WTC11 (cell line): ENCODE data around the gene ZNRF3.

Experiments used
- HMGA2 ChIP-seq: fragments of 250-450 bp; sonication (Bioruptor Pico); IDR thresholded peaks from 2 replicates; pipeline ENCODE4 v1.4.0; 2021; ENCODE audit warnings: mild to moderate bottlenecking, moderate library complexity
- NR3C1 ChIP-seq: sonication (generic); formaldehyde crosslinking; conservative IDR thresholded peaks from 2 replicates; pipeline ENCODE4 v1.8.1; 2023; ENCODE audit warnings: low read depth, mild to moderate bottlenecking, missing genetic modification reagents
- RELA ChIP-seq: sonication (generic); formaldehyde crosslinking; IDR thresholded peaks from 2 replicates; pipeline ENCODE4 v1.8.1; 2022; ENCODE audit warnings: missing genetic modification reagents, mild to moderate bottlenecking, borderline replicate concordance
- SP1 ChIP-seq: sonication (generic); formaldehyde crosslinking; conservative IDR thresholded peaks from 2 replicates; pipeline ENCODE4 v1.8.1; 2022; ENCODE audit warnings: missing genetic modification reagents
- ZNF416 ChIP-seq: fragments of 250-450 bp; sonication (Bioruptor Pico); IDR thresholded peaks from 2 replicates; pipeline ENCODE4 v1.9.0; 2021; ENCODE audit warnings: mild to moderate bottlenecking, inconsistent platforms
- TF ChIP-seq, protein P1 (sequence below): fragments of 200-600 bp; IDR thresholded peaks from 2 replicates; pipeline ENCODE4 v1.8.0; 2022; ENCODE audit warnings: antibody characterized with exemption
- TF ChIP-seq, protein P2 (sequence below): sonication (generic); formaldehyde crosslinking; IDR thresholded peaks from 2 replicates; pipeline ENCODE4 v1.8.0; 2022; ENCODE audit warnings: mild to moderate bottlenecking, missing genetic modification reagents
- TF ChIP-seq, protein P3 (sequence below): sonication (generic); formaldehyde crosslinking; conservative IDR thresholded peaks from 2 replicates; pipeline ENCODE4 v1.8.1; 2023; ENCODE audit warnings: mild to moderate bottlenecking, low read depth, missing genetic modification reagents, moderate library complexity
- TF ChIP-seq, protein P4 (sequence below): sonication (generic); formaldehyde crosslinking; IDR thresholded peaks from 2 replicates; pipeline ENCODE4 v1.8.1; 2022; ENCODE audit warnings: mild to moderate bottlenecking, moderate library complexity, missing genetic modification reagents
- TF ChIP-seq, protein P5 (sequence below): sonication (generic); formaldehyde crosslinking; IDR thresholded peaks from 2 replicates; pipeline ENCODE4 v1.8.1; 2023; ENCODE audit warnings: mild to moderate bottlenecking, missing genetic modification reagents
- TF ChIP-seq, protein P6 (sequence below): sonication (generic); formaldehyde crosslinking; conservative IDR thresholded peaks from 2 replicates; pipeline ENCODE4 v1.8.1; 2022; ENCODE audit warnings: mild to moderate bottlenecking, missing genetic modification reagents

DNA sequence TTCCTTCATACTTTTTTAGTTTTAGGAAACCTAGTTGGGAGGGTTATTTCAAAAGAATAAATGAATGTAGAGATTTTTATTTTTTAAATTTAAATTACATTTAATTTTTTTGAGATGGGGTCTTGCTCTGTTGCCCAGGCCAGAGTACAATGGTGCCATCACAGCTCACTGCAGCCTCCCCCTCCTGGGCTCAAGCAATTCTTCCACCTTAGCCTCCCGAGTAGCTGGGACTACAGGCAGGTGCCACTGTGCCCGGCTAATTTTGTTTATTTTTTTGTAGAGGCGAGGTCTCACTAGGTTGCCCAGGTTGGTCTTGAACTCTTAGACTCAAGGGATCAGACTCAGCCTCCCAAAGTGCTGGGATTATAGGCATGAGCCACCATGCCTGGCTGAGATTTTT lies 32.6 kb downstream of the ZNRF3 start:
- TF ChIP-seq, protein P1, sequence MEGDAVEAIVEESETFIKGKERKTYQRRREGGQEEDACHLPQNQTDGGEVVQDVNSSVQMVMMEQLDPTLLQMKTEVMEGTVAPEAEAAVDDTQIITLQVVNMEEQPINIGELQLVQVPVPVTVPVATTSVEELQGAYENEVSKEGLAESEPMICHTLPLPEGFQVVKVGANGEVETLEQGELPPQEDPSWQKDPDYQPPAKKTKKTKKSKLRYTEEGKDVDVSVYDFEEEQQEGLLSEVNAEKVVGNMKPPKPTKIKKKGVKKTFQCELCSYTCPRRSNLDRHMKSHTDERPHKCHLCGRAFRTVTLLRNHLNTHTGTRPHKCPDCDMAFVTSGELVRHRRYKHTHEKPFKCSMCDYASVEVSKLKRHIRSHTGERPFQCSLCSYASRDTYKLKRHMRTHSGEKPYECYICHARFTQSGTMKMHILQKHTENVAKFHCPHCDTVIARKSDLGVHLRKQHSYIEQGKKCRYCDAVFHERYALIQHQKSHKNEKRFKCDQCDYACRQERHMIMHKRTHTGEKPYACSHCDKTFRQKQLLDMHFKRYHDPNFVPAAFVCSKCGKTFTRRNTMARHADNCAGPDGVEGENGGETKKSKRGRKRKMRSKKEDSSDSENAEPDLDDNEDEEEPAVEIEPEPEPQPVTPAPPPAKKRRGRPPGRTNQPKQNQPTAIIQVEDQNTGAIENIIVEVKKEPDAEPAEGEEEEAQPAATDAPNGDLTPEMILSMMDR: no peak
- TF ChIP-seq SP1 (CRISPR knock-in tag) (no peak), HMGA2 (CRISPR knock-in tag) (no peak), RELA (CRISPR knock-in tag) (no peak), ZNF416 (no peak), NR3C1 (CRISPR knock-in tag) (no peak)
- TF ChIP-seq, protein P2, sequence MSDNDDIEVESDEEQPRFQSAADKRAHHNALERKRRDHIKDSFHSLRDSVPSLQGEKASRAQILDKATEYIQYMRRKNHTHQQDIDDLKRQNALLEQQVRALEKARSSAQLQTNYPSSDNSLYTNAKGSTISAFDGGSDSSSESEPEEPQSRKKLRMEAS (CRISPR knock-in tag): no peak
- TF ChIP-seq, protein P3, sequence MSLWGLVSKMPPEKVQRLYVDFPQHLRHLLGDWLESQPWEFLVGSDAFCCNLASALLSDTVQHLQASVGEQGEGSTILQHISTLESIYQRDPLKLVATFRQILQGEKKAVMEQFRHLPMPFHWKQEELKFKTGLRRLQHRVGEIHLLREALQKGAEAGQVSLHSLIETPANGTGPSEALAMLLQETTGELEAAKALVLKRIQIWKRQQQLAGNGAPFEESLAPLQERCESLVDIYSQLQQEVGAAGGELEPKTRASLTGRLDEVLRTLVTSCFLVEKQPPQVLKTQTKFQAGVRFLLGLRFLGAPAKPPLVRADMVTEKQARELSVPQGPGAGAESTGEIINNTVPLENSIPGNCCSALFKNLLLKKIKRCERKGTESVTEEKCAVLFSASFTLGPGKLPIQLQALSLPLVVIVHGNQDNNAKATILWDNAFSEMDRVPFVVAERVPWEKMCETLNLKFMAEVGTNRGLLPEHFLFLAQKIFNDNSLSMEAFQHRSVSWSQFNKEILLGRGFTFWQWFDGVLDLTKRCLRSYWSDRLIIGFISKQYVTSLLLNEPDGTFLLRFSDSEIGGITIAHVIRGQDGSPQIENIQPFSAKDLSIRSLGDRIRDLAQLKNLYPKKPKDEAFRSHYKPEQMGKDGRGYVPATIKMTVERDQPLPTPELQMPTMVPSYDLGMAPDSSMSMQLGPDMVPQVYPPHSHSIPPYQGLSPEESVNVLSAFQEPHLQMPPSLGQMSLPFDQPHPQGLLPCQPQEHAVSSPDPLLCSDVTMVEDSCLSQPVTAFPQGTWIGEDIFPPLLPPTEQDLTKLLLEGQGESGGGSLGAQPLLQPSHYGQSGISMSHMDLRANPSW (CRISPR knock-in tag): no peak
- TF ChIP-seq, protein P4, sequence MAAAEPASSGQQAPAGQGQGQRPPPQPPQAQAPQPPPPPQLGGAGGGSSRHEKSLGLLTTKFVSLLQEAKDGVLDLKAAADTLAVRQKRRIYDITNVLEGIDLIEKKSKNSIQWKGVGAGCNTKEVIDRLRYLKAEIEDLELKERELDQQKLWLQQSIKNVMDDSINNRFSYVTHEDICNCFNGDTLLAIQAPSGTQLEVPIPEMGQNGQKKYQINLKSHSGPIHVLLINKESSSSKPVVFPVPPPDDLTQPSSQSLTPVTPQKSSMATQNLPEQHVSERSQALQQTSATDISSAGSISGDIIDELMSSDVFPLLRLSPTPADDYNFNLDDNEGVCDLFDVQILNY (CRISPR knock-in tag): no peak
- TF ChIP-seq, protein P5, sequence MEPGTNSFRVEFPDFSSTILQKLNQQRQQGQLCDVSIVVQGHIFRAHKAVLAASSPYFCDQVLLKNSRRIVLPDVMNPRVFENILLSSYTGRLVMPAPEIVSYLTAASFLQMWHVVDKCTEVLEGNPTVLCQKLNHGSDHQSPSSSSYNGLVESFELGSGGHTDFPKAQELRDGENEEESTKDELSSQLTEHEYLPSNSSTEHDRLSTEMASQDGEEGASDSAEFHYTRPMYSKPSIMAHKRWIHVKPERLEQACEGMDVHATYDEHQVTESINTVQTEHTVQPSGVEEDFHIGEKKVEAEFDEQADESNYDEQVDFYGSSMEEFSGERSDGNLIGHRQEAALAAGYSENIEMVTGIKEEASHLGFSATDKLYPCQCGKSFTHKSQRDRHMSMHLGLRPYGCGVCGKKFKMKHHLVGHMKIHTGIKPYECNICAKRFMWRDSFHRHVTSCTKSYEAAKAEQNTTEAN (CRISPR knock-in tag): no peak
- TF ChIP-seq, protein P6, sequence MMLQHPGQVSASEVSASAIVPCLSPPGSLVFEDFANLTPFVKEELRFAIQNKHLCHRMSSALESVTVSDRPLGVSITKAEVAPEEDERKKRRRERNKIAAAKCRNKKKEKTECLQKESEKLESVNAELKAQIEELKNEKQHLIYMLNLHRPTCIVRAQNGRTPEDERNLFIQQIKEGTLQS: no peak
